ENCODE measurements around the gene PPBP.

PPBP gene

DNA sequence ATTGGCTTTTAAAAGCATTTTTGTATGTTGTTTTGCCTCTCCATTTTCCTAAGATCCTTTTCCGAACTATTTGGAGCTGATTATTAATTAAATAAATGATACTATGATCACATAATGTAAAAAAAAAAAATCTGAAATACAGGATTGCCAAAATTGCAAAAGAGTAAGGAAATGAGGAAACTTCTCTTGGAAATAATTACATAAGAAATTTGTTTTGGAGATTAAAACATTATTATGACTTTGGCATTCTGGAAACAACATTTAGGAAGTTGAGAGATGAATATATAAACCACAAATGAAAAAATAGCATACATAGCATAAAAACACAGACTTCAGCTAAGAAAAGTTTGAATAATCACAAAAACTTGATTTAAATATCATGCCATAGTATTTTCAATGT, 39.7 kb downstream of the PPBP start:
- DNase-seq (ENCODE audit: low read depth in 3 of 3) = no peak

DNA sequence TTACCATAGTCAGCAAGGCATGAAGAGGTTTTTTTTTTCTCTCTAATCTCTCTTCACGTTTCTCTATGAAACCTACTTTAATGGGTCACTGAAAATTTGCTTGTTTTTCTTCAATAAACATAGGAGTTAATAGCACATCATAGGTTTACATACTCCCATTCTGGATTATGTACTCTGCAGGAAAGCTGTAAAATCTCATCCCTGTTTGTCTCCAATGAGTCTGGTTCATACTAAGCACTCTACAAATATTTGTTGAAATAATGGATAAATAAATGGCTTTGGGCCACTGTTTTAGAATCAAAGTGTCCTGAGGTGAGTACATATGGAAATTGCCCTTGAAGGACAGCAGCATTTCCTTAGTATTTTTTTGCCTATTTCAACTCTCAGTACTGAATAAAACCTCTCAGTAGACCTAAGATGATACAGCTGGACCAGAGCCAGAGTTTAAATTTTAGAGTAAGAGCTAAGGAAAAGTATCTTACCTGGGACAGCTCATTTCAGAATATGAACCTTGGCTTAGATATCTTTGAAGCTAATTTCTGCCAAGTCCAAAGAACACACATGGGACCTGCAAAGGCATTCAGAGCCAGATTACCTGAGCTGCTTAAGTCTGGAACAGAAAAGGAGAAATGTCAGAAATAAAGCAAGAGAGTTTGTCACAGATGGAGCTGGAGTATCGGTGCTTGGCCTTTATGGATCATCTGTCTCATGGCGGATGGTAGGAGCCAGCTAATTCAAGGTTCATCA, 40.6 kb downstream of the PPBP start:
- DNase-seq (ENCODE audit: low read depth in 3 of 3) = no peak

DNA sequence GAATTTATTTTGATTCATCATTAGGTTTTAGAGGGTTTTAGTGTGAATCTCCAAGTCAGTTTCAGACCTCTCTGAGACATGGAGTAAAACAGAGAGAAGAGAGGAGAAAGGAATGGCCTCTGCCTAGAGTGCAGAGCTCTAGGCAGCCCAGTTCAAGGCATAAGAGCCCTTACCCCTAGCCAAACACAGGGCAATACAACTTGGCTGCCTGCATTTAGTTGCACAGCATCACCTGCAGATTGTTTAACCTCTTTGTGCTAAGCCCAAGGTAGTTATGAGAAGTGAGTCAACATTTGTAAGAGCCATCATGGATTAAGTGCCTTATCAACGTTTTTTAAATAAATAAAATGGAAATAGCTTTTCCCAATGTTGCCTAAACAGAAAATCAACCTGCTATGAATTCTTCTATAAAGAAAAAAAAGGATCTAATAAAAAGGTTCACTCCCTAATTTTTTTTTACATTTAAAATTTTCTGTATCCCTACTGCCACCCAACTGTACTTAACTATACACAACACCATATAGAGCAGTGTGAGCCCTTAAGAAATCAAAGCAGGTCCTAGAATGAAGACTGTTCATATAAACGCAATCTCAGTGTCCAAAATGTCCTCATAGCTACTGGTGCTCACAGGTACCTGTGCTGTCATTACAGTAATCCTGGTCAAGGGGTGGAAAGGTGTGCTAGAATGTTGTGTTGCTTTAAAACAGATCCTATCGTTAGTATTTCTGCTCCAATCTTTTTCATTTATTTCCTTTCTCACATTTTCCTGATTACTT, 42.1 kb downstream of the PPBP start:
- DNase-seq (ENCODE audit: low read depth in 3 of 3) = no peak

DNA sequence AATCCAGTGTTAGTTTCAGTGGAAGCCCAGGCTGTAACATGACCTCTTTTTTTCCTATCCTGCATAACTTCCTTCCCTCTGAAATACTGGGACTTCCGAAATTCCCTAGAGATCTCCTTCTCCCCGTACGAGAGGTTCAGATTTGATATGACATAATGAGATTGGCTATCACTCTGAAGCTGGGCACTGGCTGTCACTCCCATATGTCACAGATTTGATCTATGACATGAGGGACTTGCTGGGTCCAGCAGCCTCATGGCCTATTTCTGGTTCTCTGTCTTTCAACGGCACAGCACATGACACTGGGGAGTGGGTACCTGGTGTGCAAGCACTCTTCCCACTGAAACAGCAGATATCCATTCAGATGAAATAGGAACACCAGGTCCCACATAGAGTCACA, 42.9 kb downstream of the PPBP start:
- no peak for DNase-seq (ENCODE audit: low read depth in 3 of 3)

DNA sequence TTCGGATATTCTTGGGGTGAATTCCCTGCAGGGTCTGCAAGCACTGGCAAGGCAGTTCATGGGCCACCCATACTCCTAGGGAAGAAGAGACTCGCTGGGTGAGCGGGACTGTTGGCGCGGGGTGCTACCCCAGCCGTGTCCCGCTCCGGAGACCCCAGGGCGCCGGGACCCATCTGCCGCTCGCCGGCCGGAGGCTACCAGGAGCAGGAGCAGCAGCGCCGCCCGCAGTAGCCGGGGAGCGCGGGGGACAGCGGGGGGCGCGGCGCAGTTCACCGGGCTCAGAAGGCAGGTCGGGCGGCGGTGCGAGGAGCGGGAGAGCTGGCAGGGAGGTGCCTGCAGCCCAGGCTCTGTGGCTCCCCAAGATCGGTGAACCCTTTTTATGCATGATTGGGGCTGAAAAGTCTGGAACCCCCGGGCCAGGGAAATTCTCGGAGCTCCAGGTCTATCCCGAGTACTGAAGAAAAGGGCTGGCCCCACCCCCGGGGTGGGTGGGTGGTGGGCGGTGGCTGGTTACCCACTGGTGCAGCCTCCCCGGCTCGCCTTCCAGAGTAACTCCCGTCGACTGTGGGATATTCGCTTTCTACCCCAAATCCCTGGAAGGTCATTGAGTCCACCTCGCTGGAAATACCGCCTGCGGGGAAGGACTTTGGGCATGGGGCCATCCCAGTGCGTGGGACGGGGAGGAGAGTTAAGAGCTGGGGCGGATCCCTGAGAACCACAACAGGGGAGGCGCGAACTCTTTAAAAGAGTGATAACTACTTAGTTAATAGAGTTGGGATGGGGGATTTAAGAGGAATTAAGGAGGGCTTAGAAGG, 43.7 kb downstream of the PPBP start:
- no peak for DNase-seq (ENCODE audit: low read depth in 3 of 3)

DNA sequence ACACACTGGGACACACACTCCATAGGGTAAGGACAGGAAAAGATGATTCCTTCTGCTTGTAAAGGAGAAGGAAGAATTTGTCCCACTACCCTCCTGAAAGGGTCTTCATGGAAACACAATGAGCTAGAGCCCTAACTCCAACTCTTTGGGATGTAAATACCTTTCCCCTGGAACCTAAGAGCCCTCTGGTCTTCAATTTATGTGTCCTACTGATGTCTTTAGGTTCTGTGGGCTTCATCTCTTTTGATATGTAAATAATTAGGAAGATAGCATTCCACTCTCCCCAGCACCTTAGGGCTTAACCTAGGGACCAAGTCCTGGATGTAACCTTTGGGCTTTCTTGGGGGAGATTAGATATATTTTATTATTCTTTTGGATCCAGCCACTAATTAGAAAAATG, 44.4 kb downstream of the PPBP start:
- DNase-seq (ENCODE audit: low read depth in 3 of 3) = no peak

DNA sequence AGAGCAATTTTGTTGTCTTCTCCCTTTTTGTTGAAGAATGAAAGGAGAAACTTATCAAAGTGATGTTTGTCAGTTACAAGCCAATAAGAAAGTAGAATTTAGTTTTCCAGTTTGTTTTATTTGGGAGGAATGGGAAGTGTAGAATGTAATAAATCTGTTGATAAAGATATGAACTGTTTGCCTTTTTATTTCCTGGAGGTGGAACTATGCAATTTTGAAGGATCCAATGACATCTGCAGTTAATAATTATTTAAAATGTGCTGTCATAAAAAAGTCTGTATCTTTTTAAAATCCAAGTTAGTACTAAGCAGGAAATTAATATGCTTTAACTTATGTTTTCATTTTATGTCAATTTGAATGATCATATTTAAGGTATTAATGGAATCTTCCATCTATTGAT, 51.0 kb downstream of the PPBP start:
- no peak for DNase-seq (ENCODE audit: low read depth in 3 of 3)
